IPS DF 6.9 (cell line): Measurements from ENCODE around the gene FOS.
"Not testable (repeated sequence)": the region's sequence is repeated elsewhere in the genome, so short reads cannot be mapped to it uniquely, and the experiment has no call there.

Experiments used
- DNase-seq: peaks from one replicate; pipeline ENCODE4 v3.0.0-alpha.2; 2013; ENCODE audit warnings: low read depth, low spot score
- H3K27ac ChIP-seq: one replicate; pipeline ENCODE4 v1.5.1; 2013; ENCODE audit warnings: low read length, control low read depth
- H3K27me3 ChIP-seq: 2 replicates; pipeline ENCODE4 v1.6.1; 2013; ENCODE audit warnings: mild to moderate bottlenecking, low read length; ENCODE audit not compliant: control insufficient read depth, insufficient read depth
- H3K36me3 ChIP-seq: 2 replicates; pipeline ENCODE4 v1.6.1; 2013; ENCODE audit warnings: low read length; ENCODE audit not compliant: control insufficient read depth, insufficient read depth
- H3K4me1 ChIP-seq: 2 replicates; pipeline ENCODE4 v1.6.1; 2013; ENCODE audit warnings: low read length; ENCODE audit not compliant: control insufficient read depth, insufficient read depth
- H3K4me3 ChIP-seq: 2 replicates; pipeline ENCODE4 v1.5.1; 2013; ENCODE audit warnings: mild to moderate bottlenecking, low read length
- H3K9me3 ChIP-seq: 2 replicates; pipeline ENCODE4 v1.6.1; 2013; ENCODE audit warnings: low read length, inconsistent platforms; ENCODE audit not compliant: control insufficient read depth, insufficient read depth
- WGBS: extraction: QIAGEN DNeasy Blood & Tissue Kit; methylation state at CpG from one replicate; pipeline ENCODE4 v1.1.7; 2013; ENCODE audit warnings: mixed read lengths, missing lambda C conversion rate; ENCODE audit not compliant: insufficient read length, insufficient coverage; 5-methylcytosine and 5-hydroxymethylcytosine counted together

The FOS gene

DNA sequence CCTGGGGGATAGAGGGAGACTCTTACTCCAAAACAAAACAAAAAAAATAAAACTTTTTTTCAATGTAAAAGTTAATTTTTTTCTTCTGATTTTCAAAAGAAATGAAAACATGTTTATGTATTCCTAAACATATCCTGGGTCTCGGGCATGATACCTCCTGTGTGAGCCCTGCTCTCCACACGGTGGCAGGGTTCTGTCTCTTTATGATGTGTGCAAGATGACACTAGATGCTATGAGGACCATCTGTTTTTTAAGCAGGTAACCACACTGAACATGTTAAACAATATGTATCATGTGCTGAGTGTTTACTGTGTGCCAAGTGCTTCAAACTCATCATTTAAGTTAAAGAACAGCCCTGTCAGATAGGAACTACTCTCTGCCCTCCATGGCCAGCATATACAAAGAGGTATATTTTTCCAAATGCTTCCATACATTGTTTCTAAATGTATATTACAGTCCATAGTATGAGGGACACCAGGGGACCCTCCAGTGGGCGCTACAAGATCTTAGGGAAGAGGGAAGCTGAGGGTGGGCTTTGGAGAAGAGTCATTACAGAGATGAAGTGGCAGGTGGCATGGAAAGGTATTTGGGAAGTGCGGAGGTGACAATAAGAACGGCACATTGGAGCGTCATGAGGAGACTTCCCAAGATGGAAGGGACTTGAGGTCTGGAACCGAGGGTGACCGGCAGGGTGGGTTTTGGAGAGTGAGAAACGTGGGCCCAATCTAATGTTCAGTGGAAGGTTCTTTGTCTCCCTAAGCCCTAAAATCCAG lies 28.5 kb downstream of the FOS start:
- no peaks in the 10 kb centered on the region for H3K36me3 ChIP-seq
- WGBS: no CpG with 5 or more reads among the region's 9 CpGs
- no peaks in the 10 kb centered on the region for H3K27me3 ChIP-seq
- no peak overlapping the region for H3K4me3 ChIP-seq
- DNase-seq: no peak
- H3K9me3 ChIP-seq: no peaks in the 10 kb centered on the region
- H3K27ac ChIP-seq: no peak overlapping the region
- no peaks in the 10 kb centered on the region; the same call in 1 of the 2 replicates for H3K4me1 ChIP-seq

DNA sequence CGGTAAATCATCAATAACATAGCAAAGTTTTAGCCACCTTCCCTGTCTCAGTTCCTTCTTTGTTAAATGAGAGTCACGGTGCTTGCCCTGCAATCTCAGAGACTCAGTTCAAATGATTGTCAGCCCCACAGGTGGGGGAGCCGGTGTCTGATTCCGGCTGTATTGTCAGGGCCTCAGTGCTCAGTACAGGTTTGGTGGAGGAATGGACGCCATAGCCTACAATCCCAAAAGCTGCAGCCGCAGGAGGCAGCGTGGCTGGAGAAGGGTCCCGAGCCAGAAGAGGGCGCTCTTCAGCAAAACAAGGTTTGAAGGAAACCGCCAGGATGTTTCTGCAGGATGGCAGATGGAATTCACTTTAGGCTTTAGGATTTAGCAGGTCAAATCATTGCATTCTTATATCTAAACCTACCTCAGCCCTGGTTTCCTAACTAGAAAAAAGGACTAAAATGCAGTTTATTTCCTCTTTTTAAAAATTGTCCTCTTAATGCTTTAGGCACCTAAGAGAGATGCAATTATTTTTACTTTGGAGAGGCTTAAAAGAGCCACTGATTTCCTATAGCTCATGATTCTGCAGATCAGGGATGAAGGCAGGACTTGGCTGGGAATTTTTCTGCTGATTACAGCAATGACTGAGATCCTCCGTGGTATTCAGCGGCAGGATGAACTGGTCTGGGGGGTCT lies 29.2 kb downstream of the FOS start:
- no CpG with 5 or more reads among the region's 12 CpGs for WGBS
- no peak overlapping the region for H3K4me3 ChIP-seq
- H3K27ac ChIP-seq: no peak overlapping the region

DNA sequence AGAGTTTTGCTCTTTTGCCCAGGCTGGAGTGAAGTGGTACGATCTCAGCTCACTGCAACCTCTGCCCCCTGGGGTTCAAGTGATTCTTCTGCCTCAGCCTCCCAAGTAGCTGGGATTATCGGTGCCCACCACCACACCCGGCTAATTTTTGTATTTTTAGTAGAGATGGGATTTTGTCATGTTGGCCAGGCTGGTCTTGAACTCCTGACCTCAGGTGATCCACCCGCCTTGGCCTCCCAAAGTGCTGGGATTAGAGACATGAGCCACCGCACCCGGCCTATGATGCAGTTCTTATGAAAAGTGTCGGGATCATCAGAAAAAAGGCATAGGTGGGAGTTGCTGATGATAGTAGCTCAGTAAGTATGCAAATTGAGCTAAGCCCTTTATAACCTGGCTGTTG lies 30.4 kb downstream of the FOS start:
- WGBS: no CpG with 5 or more reads among the region's 7 CpGs
- H3K4me3 ChIP-seq, H3K27ac ChIP-seq: not testable (repeated sequence)

More for the DNA sequence above, 29.2 kb downstream of the FOS start:
- H3K27me3 ChIP-seq: no peaks in the 10 kb centered on the region
- H3K9me3 ChIP-seq: no peaks in the 10 kb centered on the region
- no peaks in the 10 kb centered on the region; the same call in 1 of the 2 replicates for H3K4me1 ChIP-seq
- DNase-seq: peak; percentile 86
- H3K36me3 ChIP-seq: no peaks in the 10 kb centered on the region

DNA sequence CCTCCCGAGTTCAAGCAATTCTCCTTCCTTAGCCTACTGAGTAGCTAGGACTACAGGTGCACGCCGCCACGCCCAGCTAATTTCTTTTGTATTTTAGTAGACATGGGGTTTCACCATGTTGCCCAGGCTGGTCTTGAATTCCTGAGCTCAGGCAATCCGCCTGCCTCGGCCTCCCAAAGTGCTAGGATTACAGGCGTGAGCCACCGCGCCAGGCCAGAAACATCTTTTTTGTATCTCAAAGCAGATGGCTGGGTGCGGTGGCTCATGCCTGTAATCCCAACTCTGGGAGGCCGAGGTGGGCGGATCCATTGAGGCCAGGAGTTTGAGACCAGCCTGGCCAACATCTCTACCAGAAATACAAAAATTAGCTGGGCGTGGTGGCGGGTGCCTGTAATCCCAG lies 30.9 kb downstream of the FOS start:
- H3K27ac ChIP-seq, DNase-seq, H3K36me3 ChIP-seq, H3K9me3 ChIP-seq, H3K27me3 ChIP-seq, H3K4me3 ChIP-seq, H3K4me1 ChIP-seq: not testable (repeated sequence)
- WGBS: no CpG with 5 or more reads among the region's 14 CpGs

More for the DNA sequence above, 30.4 kb downstream of the FOS start:
- H3K36me3 ChIP-seq, H3K27me3 ChIP-seq, DNase-seq, H3K4me1 ChIP-seq, H3K9me3 ChIP-seq: not testable (repeated sequence)

DNA sequence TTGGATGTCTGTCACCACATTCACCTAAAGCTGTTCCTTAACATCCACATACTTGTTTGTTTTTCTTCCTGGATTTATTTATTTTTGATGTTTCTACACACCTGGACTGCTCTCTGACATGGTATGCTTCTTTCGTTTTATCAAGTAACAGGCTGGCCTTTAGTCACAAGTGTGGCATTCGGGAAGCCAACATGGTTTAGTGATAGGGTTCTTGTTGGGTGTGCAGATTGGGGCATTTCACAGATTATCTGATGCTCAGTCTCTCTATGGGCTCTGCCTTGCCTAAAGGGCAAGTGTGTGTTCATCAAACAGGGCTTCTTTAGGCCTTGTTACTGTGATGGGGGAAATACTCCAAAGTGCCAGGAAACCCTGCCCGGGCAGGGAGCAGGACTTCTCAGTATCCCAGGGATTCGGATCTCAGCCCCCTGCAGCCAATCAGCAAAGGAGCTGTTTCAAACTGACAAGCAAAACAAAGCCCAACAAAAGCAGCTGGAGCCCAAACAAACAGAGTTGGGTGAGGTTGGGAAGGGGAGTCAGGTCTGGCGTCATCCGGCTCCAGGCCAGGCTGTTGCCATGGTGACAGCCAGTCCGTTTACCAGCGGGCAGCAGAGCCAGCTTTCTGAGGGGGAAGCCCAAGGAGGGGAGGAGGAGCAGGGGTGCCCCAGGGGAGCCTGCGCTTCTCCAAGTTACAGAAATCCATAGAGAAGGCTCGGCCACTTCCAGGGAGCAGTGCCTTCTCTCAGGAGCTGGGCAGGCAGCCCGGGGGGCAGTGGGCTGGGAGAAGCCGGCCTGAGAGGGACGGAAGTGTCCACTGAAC lies 31.9 kb downstream of the FOS start:
- H3K36me3 ChIP-seq: no peaks in the 10 kb centered on the region
- no peak overlapping the region for H3K4me3 ChIP-seq
- WGBS: no CpG with 5 or more reads among the region's 13 CpGs
- no peaks in the 10 kb centered on the region; the same call in 1 of the 2 replicates for H3K4me1 ChIP-seq
- no peaks in the 10 kb centered on the region for H3K27me3 ChIP-seq
- no peaks in the 10 kb centered on the region for H3K9me3 ChIP-seq
- no peak overlapping the region for H3K27ac ChIP-seq
- DNase-seq: no peak

DNA sequence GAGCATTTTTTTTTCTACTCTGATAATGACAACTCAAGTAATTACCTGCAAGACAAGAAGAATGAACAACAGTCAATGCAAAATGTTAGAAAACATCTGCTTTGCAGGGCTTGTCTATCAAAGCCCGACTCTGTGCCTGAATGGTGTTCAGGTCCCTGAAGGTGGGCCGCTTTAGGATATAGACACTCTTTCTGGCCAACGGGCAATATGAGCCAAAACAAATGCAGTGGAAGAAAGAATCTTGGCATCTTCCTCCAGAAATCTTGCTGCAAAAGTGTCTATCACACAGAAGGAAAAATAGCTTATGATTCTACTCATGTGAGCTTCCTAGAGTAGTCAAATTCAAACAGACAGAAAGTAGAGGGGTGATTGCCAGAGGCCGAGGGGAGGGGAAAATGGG lies 32.7 kb downstream of the FOS start:
- H3K4me3 ChIP-seq: no peak overlapping the region
- DNase-seq: no peak
- WGBS: 100% methylated on average over 1 of the region's 4 CpGs
- H3K27me3 ChIP-seq: no peaks in the 10 kb centered on the region
- no peaks in the 10 kb centered on the region for H3K9me3 ChIP-seq
- no peaks in the 10 kb centered on the region for H3K36me3 ChIP-seq
- H3K4me1 ChIP-seq: no peaks in the 10 kb centered on the region; the same call in 1 of the 2 replicates
- no peak overlapping the region for H3K27ac ChIP-seq

DNA sequence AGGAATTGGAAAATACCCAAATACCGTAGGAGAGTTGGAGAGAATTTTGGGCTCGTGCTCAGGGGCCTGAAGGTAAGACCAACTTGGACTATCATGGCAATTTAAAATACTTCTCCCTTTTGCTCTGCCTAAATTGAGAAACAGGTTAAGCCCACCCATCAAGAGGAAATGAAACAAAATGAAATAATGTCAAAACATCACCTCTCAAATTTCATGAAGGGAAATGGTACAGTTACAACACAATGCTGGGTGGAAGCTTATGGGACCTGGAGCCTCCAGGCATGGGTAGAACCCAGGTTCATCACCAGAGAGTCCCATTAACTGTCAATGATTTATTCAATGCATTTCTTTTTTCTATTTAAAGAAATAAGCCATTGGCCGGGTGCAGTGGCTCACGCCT lies 33.7 kb downstream of the FOS start:
- no peaks in the 10 kb centered on the region for H3K27me3 ChIP-seq
- no peaks in the 10 kb centered on the region for H3K9me3 ChIP-seq
- no peak overlapping the region for H3K27ac ChIP-seq
- no peak overlapping the region for H3K4me3 ChIP-seq
- H3K4me1 ChIP-seq: no peaks in the 10 kb centered on the region; the same call in 1 of the 2 replicates
- no peaks in the 10 kb centered on the region for H3K36me3 ChIP-seq
- WGBS: no CpG with 5 or more reads among the region's 4 CpGs
- DNase-seq: no peak

DNA sequence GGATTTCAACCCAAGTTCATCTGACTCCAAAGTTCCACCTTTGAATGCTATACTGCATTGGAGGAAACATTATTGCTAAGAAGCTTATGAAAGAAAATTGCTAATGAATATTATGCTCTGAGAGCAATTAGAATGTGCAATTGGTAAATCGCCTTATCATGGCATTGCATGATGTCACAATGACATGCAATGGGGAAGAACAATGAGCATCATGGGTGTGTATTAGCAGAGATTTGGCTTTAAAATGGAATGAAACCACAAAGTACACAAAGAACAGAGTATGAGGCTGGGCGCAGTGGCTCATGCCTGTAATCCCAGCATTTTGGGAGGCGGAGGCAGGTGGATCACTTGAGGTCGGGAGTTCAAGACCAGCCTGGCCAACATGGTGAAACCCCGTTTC lies 34.7 kb downstream of the FOS start:
- DNase-seq: no peak
- H3K4me1 ChIP-seq: no peaks in the 10 kb centered on the region
- H3K27ac ChIP-seq: no peak overlapping the region
- H3K9me3 ChIP-seq: no peaks in the 10 kb centered on the region
- H3K27me3 ChIP-seq: no peaks in the 10 kb centered on the region
- no peak overlapping the region for H3K4me3 ChIP-seq
- no peaks in the 10 kb centered on the region for H3K36me3 ChIP-seq
- WGBS: no CpG with 5 or more reads among the region's 5 CpGs

DNA sequence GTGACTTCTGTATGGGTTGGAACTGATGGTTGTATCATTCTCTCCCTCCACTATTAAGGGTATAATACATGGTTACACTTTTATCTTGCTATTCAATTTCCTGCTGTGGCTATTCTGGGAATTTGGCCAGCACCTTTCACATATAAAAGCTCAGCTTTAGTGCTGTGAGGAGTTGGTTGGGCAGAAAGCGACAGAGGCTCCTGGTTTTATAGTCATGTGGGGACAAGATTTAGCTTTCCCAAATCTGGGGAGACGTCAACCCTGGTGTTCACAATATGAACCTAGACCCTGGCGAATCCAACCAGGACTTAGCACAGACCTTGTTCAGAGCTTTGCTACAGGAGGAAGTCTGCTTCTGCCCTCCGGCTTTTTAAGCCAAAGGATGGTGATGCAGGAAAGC lies 36.5 kb downstream of the FOS start:
- no peaks in the 10 kb centered on the region for H3K27me3 ChIP-seq
- no peak for DNase-seq
- WGBS: no CpG with 5 or more reads among the region's 4 CpGs

DNA sequence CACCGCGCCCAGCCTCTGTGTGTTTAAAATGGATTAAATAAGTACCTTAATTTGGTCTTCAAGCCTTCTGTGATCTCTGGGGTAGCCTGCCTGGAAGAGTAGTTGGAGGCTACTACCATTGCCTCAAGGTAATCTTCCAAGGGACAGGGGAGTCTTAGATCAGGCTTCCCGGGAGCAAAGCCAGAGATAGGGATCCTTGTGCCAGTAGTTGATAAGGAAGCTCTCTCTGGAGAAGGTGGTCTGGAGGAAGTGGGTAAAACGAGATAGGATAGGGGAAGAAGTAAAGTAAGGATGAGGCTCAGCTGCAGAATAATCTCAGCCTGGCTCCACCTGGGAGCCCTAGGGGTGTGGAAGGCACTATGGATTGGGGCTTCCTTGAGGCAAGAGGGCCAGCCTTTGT lies 38.5 kb downstream of the FOS start:
- H3K36me3 ChIP-seq: no peaks in the 10 kb centered on the region

More for the DNA sequence above, 36.5 kb downstream of the FOS start:
- no peak overlapping the region for H3K27ac ChIP-seq
- H3K9me3 ChIP-seq: no peaks in the 10 kb centered on the region
- H3K4me1 ChIP-seq: no peaks in the 10 kb centered on the region
- no peaks in the 10 kb centered on the region for H3K36me3 ChIP-seq
- no peak overlapping the region for H3K4me3 ChIP-seq

More for the DNA sequence above, 38.5 kb downstream of the FOS start:
- no CpG with 5 or more reads among the region's 4 CpGs for WGBS
- no peak overlapping the region for H3K4me3 ChIP-seq
- no peaks in the 10 kb centered on the region for H3K4me1 ChIP-seq
- no peaks in the 10 kb centered on the region for H3K9me3 ChIP-seq
- no peak overlapping the region for H3K27ac ChIP-seq
- no peak for DNase-seq
- no peaks in the 10 kb centered on the region for H3K27me3 ChIP-seq
